NT2/D1 (cell line): ENCODE measurements around the gene NKD1.

Source experiments
- SUZ12 ChIP-seq: IDR thresholded peaks from 2 replicates; pipeline ENCODE4 v1.6.1; 2011; ENCODE audit not compliant: insufficient read length, insufficient read depth; ENCODE audit errors: extremely low read depth
- YY1 ChIP-seq: IDR thresholded peaks from 2 replicates; pipeline ENCODE4 v1.6.1; 2011; ENCODE audit not compliant: insufficient read length, insufficient read depth
- ZNF274 ChIP-seq: IDR thresholded peaks from 2 replicates; pipeline ENCODE4 v1.6.1; 2011; ENCODE audit warnings: mild to moderate bottlenecking, low read depth, low read length

DNA sequence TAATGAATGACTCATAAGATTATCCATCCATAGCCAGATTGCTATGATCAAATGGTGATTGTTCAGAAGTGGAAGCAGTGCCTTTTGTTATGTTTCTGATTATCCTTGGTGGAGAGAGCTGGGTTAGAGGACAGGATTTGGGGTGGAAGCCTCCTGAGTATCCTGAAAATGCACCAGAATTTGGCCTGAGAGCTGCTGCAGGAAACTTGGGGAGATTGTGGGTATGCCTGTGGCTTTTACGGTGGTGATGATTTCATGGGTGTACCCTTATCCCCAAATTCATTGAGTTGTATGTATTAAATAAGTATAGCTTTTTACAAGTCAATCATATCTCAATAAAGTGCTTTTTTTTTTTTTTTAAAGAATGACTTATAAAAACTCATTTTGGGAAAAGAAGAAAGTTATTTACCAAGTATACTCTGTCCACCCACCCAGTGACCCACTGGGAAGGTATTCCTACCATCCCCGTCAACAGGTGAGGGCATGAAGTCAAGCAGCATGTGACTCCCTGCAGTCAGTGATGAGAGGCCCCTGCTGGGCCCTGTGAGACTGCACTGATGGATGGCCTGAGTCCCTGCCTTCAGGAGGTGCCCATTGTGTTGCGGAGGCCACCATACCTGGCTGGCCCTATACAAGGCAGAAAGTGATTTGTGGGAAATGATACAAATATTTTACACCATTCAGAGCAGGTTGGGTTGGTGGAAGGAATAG, 28.4 kb downstream of the NKD1 start:
- TF ChIP-seq YY1 (no peak), ZNF274 (no peak), SUZ12 (no peak)
